HepG2 (cell line): ENCODE data around the gene DUSP22. TPM values are rescaled to one million over a fixed set of nuclear protein-coding genes. Genes with fewer than 3 reads are reported as not detected.
A peak's percentile ranks its signal among the peaks of the same experiment; 100 is the strongest.

Experiments used
- ATF1 ChIP-seq: IDR thresholded peaks from 2 replicates; pipeline ENCODE4 v1.6.1; 2016; ENCODE audit warnings: mild to moderate bottlenecking, control low read depth
- KAT2B ChIP-seq: fragments of 150-350 bp; IDR thresholded peaks from 2 replicates; pipeline ENCODE4 v1.6.1; 2014; ENCODE audit warnings: low read depth, low read length, borderline replicate concordance
- MIER3 ChIP-seq: IDR thresholded peaks from 2 replicates; pipeline ENCODE4 v1.6.1; 2016; ENCODE audit warnings: missing compliant biosample characterization, borderline replicate concordance
- MTF1 ChIP-seq: sonication (generic); formaldehyde crosslinking; IDR thresholded peaks from 2 replicates; pipeline ENCODE4 v1.5.0; 2020; ENCODE audit warnings: missing genetic modification reagents
- MXI1 ChIP-seq: IDR thresholded peaks from 3 replicates; pipeline ENCODE4 v1.6.1; 2012; ENCODE audit warnings: low read depth, low read length, inconsistent platforms, borderline replicate concordance
- NCOA2 ChIP-seq: sonication (generic); formaldehyde crosslinking; IDR thresholded peaks from 2 replicates; pipeline ENCODE4 v1.8.0; 2022; ENCODE audit warnings: inconsistent platforms
- NFE2L2 ChIP-seq: fragments of 150-350 bp; IDR thresholded peaks from 2 replicates; pipeline ENCODE4 v1.6.1; 2014; ENCODE audit warnings: low read length
- PHF5A ChIP-seq: IDR thresholded peaks from one replicate; pipeline ENCODE4 v1.6.1; 2018; ENCODE audit warnings: low read depth, missing genetic modification reagents; ENCODE audit not compliant: unreplicated experiment
- SMAD1 ChIP-seq: sonication (generic); formaldehyde crosslinking; IDR thresholded peaks from 2 replicates; pipeline ENCODE4 v1.4.0; 2020; ENCODE audit warnings: missing genetic modification reagents, low read depth, mild to moderate bottlenecking, borderline replicate concordance
- TARDBP ChIP-seq: sonication (generic); formaldehyde crosslinking; IDR thresholded peaks from 2 replicates; pipeline ENCODE4 v1.8.0; 2022; ENCODE audit warnings: mild to moderate bottlenecking, missing genetic modification reagents
- TCF7 ChIP-seq: sonication (generic); IDR thresholded peaks from 2 replicates; pipeline ENCODE4 v1.6.1; 2016; ENCODE audit warnings: antibody characterized with exemption, low read depth
- TEAD2 ChIP-seq: sonication (generic); formaldehyde crosslinking; IDR thresholded peaks from 2 replicates; pipeline ENCODE4 v1.9.0; 2021; ENCODE audit warnings: missing genetic modification reagents
- ZBTB42 ChIP-seq: sonication (generic); formaldehyde crosslinking; IDR thresholded peaks from 2 replicates; pipeline ENCODE4 v1.5.0; 2020; ENCODE audit warnings: mild to moderate bottlenecking, missing genetic modification reagents
- ZNF138 ChIP-seq: sonication (generic); formaldehyde crosslinking; IDR thresholded peaks from 2 replicates; pipeline ENCODE4 v1.5.0; 2020; ENCODE audit warnings: mild to moderate bottlenecking, low read depth, missing genetic modification reagents
- ZNF234 ChIP-seq: sonication (generic); formaldehyde crosslinking; conservative IDR thresholded peaks from 2 replicates; pipeline ENCODE4 v1.5.1; 2020; ENCODE audit warnings: mild to moderate bottlenecking, missing genetic modification reagents
- ZNF354B ChIP-seq: sonication (generic); formaldehyde crosslinking; IDR thresholded peaks from 2 replicates; pipeline ENCODE4 v1.8.0; 2022; ENCODE audit warnings: mild to moderate bottlenecking, missing genetic modification reagents
- ZNF878 ChIP-seq: sonication (generic); formaldehyde crosslinking; IDR thresholded peaks from 2 replicates; pipeline ENCODE4 v1.8.1; 2023; ENCODE audit warnings: mild to moderate bottlenecking, missing genetic modification reagents, moderate library complexity
- polyA plus RNA-seq, 8 experiments: library from polyadenylated mRNA; depleted of rRNA in 3 of 8; stranded (reverse) in 7 of 8; unstranded in 1 of 8; fragments of >200 nt; fragmentation: Illumina TruSeq in 4 of 8; extraction: Trizol in 4 of 8; gene quantifications; 2 replicates each; pipeline versions ENCODE4 v1.2.1 to v1.2.3, GENCODE V29; 2011 to 2016; ENCODE audit warnings: low read depth in 4 of 8, missing spikeins in 1 of 8, mixed read lengths in 1 of 8; ENCODE audit not compliant: insufficient read depth in 1 of 8
- total RNA-seq, 5 experiments: library from RNA; depleted of rRNA; stranded (reverse); fragments of >200 nt; fragmentation: Illumina TruSeq; extraction: Trizol; gene quantifications; 2 replicates each; pipeline ENCODE4 v1.2.3, GENCODE V29; 2016; ENCODE audit warnings: low read depth in 1 of 5
- TF ChIP-seq, protein P1 (sequence below): sonication (generic); formaldehyde crosslinking; IDR thresholded peaks from 2 replicates; pipeline ENCODE4 v1.5.1; 2020; ENCODE audit warnings: missing genetic modification reagents, mild to moderate bottlenecking, borderline replicate concordance
- TF ChIP-seq, protein P2 (sequence below): sonication (generic); formaldehyde crosslinking; IDR thresholded peaks from 2 replicates; pipeline ENCODE4 v1.4.0; 2020; ENCODE audit warnings: missing genetic modification reagents
- TF ChIP-seq, protein P3 (sequence below): IDR thresholded peaks from 2 replicates; pipeline ENCODE4 v1.6.1; 2018; ENCODE audit warnings: missing genetic modification reagents, mild to moderate bottlenecking, missing compliant biosample characterization
- TF ChIP-seq, protein P4 (sequence below): conservative IDR thresholded peaks from 2 replicates; pipeline ENCODE4 v1.6.1; 2018; ENCODE audit warnings: missing genetic modification reagents

Gene DUSP22
- total and polyA plus RNA-seq, 2 of the 13 experiments (the other 11 are each of a cell fraction or from before 2014, with no cell fraction given), result 20.2 to 32.8 TPM

DNA sequence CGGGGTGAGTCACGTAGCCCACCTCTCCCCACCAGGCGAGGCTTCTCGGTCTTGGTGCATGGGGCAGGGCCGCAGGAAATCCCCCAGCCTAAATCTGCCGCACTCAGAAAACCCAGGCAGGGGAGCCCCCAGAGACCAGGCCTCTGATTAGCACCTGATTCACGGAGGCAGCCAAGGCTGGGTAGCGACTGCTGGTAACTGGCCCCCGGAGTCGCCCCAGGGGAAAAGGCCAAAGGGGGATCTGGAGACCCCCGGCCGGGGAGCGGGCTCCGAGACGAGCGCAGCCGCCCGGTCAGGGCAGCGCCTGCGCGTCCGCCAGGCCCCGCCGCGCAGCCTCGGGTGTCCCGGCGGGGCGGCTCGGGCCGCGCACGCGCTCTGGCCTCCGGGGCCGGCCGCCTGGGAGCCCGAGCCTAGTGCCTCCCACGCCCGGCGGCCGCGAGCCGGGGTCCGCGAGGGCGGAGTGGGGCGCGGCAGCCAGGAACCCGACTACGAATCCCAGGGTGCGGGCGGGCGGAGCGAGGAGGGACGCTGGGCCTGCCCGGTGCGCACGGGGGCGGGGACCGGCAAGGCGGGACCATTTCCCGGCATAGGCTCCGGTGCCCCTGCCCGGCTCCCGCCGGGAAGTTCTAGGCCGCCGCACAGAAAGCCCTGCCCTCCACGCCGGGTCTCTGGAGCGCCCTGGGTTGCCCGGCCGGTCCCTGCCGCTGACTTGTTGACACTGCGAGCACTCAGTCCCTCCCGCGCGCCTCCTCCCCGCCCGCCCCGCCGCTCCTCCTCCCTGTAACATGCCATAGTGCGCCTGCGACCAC is at the start of gene DUSP22 (continued):
- TF ChIP-seq, protein P1, sequence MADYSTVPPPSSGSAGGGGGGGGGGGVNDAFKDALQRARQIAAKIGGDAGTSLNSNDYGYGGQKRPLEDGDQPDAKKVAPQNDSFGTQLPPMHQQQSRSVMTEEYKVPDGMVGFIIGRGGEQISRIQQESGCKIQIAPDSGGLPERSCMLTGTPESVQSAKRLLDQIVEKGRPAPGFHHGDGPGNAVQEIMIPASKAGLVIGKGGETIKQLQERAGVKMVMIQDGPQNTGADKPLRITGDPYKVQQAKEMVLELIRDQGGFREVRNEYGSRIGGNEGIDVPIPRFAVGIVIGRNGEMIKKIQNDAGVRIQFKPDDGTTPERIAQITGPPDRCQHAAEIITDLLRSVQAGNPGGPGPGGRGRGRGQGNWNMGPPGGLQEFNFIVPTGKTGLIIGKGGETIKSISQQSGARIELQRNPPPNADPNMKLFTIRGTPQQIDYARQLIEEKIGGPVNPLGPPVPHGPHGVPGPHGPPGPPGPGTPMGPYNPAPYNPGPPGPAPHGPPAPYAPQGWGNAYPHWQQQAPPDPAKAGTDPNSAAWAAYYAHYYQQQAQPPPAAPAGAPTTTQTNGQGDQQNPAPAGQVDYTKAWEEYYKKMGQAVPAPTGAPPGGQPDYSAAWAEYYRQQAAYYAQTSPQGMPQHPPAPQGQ, result no peak
- TF ChIP-seq ATF1 (CRISPR knock-in tag), result no peak
- TF ChIP-seq, protein P2, sequence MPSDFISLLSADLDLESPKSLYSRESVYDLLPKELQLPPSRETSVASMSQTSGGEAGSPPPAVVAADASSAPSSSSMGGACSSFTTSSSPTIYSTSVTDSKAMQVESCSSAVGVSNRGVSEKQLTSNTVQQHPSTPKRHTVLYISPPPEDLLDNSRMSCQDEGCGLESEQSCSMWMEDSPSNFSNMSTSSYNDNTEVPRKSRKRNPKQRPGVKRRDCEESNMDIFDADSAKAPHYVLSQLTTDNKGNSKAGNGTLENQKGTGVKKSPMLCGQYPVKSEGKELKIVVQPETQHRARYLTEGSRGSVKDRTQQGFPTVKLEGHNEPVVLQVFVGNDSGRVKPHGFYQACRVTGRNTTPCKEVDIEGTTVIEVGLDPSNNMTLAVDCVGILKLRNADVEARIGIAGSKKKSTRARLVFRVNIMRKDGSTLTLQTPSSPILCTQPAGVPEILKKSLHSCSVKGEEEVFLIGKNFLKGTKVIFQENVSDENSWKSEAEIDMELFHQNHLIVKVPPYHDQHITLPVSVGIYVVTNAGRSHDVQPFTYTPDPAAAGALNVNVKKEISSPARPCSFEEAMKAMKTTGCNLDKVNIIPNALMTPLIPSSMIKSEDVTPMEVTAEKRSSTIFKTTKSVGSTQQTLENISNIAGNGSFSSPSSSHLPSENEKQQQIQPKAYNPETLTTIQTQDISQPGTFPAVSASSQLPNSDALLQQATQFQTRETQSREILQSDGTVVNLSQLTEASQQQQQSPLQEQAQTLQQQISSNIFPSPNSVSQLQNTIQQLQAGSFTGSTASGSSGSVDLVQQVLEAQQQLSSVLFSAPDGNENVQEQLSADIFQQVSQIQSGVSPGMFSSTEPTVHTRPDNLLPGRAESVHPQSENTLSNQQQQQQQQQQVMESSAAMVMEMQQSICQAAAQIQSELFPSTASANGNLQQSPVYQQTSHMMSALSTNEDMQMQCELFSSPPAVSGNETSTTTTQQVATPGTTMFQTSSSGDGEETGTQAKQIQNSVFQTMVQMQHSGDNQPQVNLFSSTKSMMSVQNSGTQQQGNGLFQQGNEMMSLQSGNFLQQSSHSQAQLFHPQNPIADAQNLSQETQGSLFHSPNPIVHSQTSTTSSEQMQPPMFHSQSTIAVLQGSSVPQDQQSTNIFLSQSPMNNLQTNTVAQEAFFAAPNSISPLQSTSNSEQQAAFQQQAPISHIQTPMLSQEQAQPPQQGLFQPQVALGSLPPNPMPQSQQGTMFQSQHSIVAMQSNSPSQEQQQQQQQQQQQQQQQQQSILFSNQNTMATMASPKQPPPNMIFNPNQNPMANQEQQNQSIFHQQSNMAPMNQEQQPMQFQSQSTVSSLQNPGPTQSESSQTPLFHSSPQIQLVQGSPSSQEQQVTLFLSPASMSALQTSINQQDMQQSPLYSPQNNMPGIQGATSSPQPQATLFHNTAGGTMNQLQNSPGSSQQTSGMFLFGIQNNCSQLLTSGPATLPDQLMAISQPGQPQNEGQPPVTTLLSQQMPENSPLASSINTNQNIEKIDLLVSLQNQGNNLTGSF (CRISPR knock-in tag), result peak; percentile 14; the same call in 1 of the 2 replicates
- no peak for TF ChIP-seq PHF5A (CRISPR knock-in tag)
- TF ChIP-seq, protein P3, sequence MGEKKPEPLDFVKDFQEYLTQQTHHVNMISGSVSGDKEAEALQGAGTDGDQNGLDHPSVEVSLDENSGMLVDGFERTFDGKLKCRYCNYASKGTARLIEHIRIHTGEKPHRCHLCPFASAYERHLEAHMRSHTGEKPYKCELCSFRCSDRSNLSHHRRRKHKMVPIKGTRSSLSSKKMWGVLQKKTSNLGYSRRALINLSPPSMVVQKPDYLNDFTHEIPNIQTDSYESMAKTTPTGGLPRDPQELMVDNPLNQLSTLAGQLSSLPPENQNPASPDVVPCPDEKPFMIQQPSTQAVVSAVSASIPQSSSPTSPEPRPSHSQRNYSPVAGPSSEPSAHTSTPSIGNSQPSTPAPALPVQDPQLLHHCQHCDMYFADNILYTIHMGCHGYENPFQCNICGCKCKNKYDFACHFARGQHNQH (CRISPR knock-in tag), result peak; percentile 2; the same call in 1 of the 2 replicates
- TF ChIP-seq ZNF878 (CRISPR knock-in tag), result no peak
- TF ChIP-seq NFE2L2, result no peak
- TF ChIP-seq, protein P4, sequence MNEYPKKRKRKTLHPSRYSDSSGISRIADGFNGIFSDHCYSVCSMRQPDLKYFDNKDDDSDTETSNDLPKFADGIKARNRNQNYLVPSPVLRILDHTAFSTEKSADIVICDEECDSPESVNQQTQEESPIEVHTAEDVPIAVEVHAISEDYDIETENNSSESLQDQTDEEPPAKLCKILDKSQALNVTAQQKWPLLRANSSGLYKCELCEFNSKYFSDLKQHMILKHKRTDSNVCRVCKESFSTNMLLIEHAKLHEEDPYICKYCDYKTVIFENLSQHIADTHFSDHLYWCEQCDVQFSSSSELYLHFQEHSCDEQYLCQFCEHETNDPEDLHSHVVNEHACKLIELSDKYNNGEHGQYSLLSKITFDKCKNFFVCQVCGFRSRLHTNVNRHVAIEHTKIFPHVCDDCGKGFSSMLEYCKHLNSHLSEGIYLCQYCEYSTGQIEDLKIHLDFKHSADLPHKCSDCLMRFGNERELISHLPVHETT (CRISPR knock-in tag), result peak; percentile 65; the same call in 1 of the 2 replicates
- TF ChIP-seq ZBTB42, result no peak
- TF ChIP-seq TARDBP (CRISPR knock-in tag), result no peak
- TF ChIP-seq TEAD2, result no peak
- no peak for TF ChIP-seq KAT2B
- TF ChIP-seq ZNF138 (CRISPR knock-in tag), result no peak
- TF ChIP-seq ZNF234 (CRISPR knock-in tag), result no peak
- TF ChIP-seq MTF1, result no peak; the same call in 1 of the 2 replicates
- TF ChIP-seq MXI1, result no peak; the same call in 2 of the 3 replicates
- no peak for TF ChIP-seq MIER3
- TF ChIP-seq SMAD1 (CRISPR knock-in tag), result no peak
- no peak; the same call in 1 of the 2 replicates for TF ChIP-seq NCOA2 (CRISPR knock-in tag)
- TF ChIP-seq TCF7, result no peak
- no peak for TF ChIP-seq ZNF354B (CRISPR knock-in tag)
